ENCODE data around the gene MAP7D2. TPM values are rescaled to one million over a fixed set of nuclear protein-coding genes. Genes with fewer than 3 reads are reported as not detected.

Gene MAP7D2
- total RNA-seq, 1 experiment from 2014 or later: 0.91 TPM

GRCh38 chrX:20007962-20008622 lies 108.6 kb downstream of the MAP7D2 start:
- Histone ChIP-seq H3K36me3 (ENCODE audit: low read depth, low read length) (no peaks in the 10 kb centered on the region), H3K4me3 (ENCODE audit: low read length) (no peak overlapping the region), H3K9me2 (replicated peaks; ENCODE audit: low read length) (no peaks in the 10 kb centered on the region), H4K20me1 (ENCODE audit: low read length) (no peaks in the 10 kb centered on the region), H3K79me2 (ENCODE audit: low read length) (no peaks in the 10 kb centered on the region), H3K4me2 (ENCODE audit: low read length) (no peak overlapping the region), H3K9ac (ENCODE audit: low read length) (no peak overlapping the region), H3K9me3 (ENCODE audit: low read length) (no peaks in the 10 kb centered on the region), H3F3A (ENCODE audit: low read length, unreplicated experiment) (no peaks in the 10 kb centered on the region), H3K4me1 (ENCODE audit: insufficient read depth, low read length) (no peaks in the 10 kb centered on the region), H3K27ac (ENCODE audit: low read length) (no peak overlapping the region), H3K27me3 (ENCODE audit: low read length) (no peaks in the 10 kb centered on the region), H2AFZ (ENCODE audit: low read length) (no peak overlapping the region)
- TF ChIP-seq CTCF (conservative IDR thresholded peaks at IDR 0.05; ENCODE audit: low read depth, low read length) (no peak), EZH2phosphoT487 (IDR thresholded peaks at IDR 0.05; ENCODE audit: borderline replicate concordance, low read length) (no peak), EZH2 (IDR thresholded peaks at IDR 0.05; ENCODE audit: low read length, unreplicated experiment) (no peak)
- intact Hi-C loops (cut with micrococcal nuclease): no loop called here
- POLR2A ChIA-PET (ENCODE audit: unreplicated experiment): no interaction called here
- CTCF ChIA-PET: no interaction called here
- ATAC-seq (no peak), DNase-seq (no peak)
- BruUV-seq (replicated peaks): no TSS peak

- no peaks in the 10 kb centered on the region for H3F3A ChIP-seq (ENCODE audit: low read length, unreplicated experiment)
- intact Hi-C loops (cut with micrococcal nuclease): no loop called here
- TF ChIP-seq CTCF (conservative IDR thresholded peaks at IDR 0.05; ENCODE audit: low read depth, low read length): no peak
- no peak for TF ChIP-seq EZH2phosphoT487 (IDR thresholded peaks at IDR 0.05; ENCODE audit: borderline replicate concordance, low read length)
- no peak for TF ChIP-seq EZH2 (IDR thresholded peaks at IDR 0.05; ENCODE audit: low read length, unreplicated experiment)
- ChIA-PET CTCF (no interaction called here), POLR2A (ENCODE audit: unreplicated experiment) (no interaction called here)
- H3K9ac ChIP-seq (ENCODE audit: low read length): no peak overlapping the region
- H3K4me3 ChIP-seq (ENCODE audit: low read length): no peak overlapping the region
- no peaks in the 10 kb centered on the region for H3K9me3 ChIP-seq (ENCODE audit: low read length)
- H3K4me2 ChIP-seq (ENCODE audit: low read length): no peak overlapping the region
- ATAC-seq: no peak
- BruUV-seq (replicated peaks): no TSS peak
- H3K9me2 ChIP-seq (replicated peaks; ENCODE audit: low read length): no peaks in the 10 kb centered on the region
- no peaks in the 10 kb centered on the region for H3K4me1 ChIP-seq (ENCODE audit: insufficient read depth, low read length)
- H3K27ac ChIP-seq (ENCODE audit: low read length): no peak overlapping the region
- no peaks in the 10 kb centered on the region for H3K27me3 ChIP-seq (ENCODE audit: low read length)
- H3K79me2 ChIP-seq (ENCODE audit: low read length): no peaks in the 10 kb centered on the region
- no peaks in the 10 kb centered on the region for H4K20me1 ChIP-seq (ENCODE audit: low read length)
- no peaks in the 10 kb centered on the region for H3K36me3 ChIP-seq (ENCODE audit: low read depth, low read length)
- no peak for DNase-seq
- no peak overlapping the region for H2AFZ ChIP-seq (ENCODE audit: low read length)
Measured at GRCh38 chrX:20005883-20006282, 110.8 kb downstream of the MAP7D2 start.

- intact Hi-C loops (cut with micrococcal nuclease): no loop called here
- BruUV-seq (replicated peaks): no TSS peak
Measured at GRCh38 chrX:20001588-20001987, 115.1 kb downstream of the MAP7D2 start.

More at GRCh38 chrX:20001588-20001987, 115.1 kb downstream of the MAP7D2 start:
- no peak overlapping the region for H3K27ac ChIP-seq (ENCODE audit: low read length)
- no peak overlapping the region for H3K4me3 ChIP-seq (ENCODE audit: low read length)
- no peak overlapping the region for H3K9ac ChIP-seq (ENCODE audit: low read length)
- no peaks in the 10 kb centered on the region for H3K9me2 ChIP-seq (replicated peaks; ENCODE audit: low read length)
- no peaks in the 10 kb centered on the region for H3K79me2 ChIP-seq (ENCODE audit: low read length)
- CTCF ChIA-PET: no interaction called here
- H3K9me3 ChIP-seq (ENCODE audit: low read length): no peaks in the 10 kb centered on the region
- TF ChIP-seq EZH2phosphoT487 (IDR thresholded peaks at IDR 0.05; ENCODE audit: borderline replicate concordance, low read length): no peak
- no peak for TF ChIP-seq EZH2 (IDR thresholded peaks at IDR 0.05; ENCODE audit: low read length, unreplicated experiment)
- TF ChIP-seq CTCF (conservative IDR thresholded peaks at IDR 0.05; ENCODE audit: low read depth, low read length): no peak
- H3K27me3 ChIP-seq (ENCODE audit: low read length): no peaks in the 10 kb centered on the region
- POLR2A ChIA-PET (ENCODE audit: unreplicated experiment): no interaction called here
- H4K20me1 ChIP-seq (ENCODE audit: low read length): no peaks in the 10 kb centered on the region
- H3K4me2 ChIP-seq (ENCODE audit: low read length): no peak overlapping the region
- no peak overlapping the region for H2AFZ ChIP-seq (ENCODE audit: low read length)
- no peaks in the 10 kb centered on the region for H3K36me3 ChIP-seq (ENCODE audit: low read depth, low read length)
- no peak for DNase-seq
- H3K4me1 ChIP-seq (ENCODE audit: insufficient read depth, low read length): no peaks in the 10 kb centered on the region
- H3F3A ChIP-seq (ENCODE audit: low read length, unreplicated experiment): no peaks in the 10 kb centered on the region
- no peak for ATAC-seq
